GM12865 (cell line): Measurements from ENCODE around the gene TTC21B.

ENCODE experiments used
- DNase-seq: peaks from one replicate; pipeline ENCODE4 v3.0.0; 2010; ENCODE audit warnings: low read depth
- H3K4me3 ChIP-seq: 2 replicates; pipeline ENCODE4 v1.5.1; 2011; ENCODE audit warnings: mild to moderate bottlenecking, low read depth, low read length, control low read depth
- CTCF ChIP-seq: IDR thresholded peaks from 2 replicates; pipeline ENCODE4 v1.5.1; 2011; ENCODE audit warnings: low read length, control low read depth, low read depth, inconsistent platforms; ENCODE audit not compliant: insufficient read depth; ENCODE audit errors: missing control alignments

Gene TTC21B

DNA sequence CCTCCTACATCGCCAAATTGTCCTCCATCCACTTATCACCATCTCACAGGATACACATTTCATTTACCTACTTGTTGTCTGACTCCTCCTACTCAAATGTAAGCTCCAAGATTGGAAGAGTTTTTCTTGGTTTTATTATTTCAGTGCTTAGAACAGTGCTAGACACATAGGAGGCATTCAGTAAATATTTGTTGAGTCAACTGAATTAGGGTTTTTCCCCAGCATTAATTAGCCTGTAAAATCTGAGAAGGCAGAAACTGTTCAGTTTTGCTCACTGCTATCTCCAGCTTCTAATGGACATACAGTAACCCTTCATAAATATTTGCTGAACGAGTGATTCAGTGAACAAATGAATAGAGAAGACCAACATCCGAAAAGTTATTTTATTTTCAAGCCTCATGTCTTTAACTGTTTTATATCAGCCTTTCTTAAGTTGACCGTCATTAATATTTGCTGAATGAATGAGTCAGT is 800 bp downstream of the TTC21B start:
- no peak for TF ChIP-seq CTCF
- no peak for DNase-seq
- H3K4me3 ChIP-seq: peak overlapping the region; percentile 76

GRCh38 chr2:165952085-165952484 is 1.5 kb downstream of the TTC21B start:
- no peak overlapping the region for H3K4me3 ChIP-seq

GRCh38 chr2:165950438-165950837 is 3.1 kb downstream of the TTC21B start:
- no peak for DNase-seq
- H3K4me3 ChIP-seq: no peak overlapping the region
- no peak for TF ChIP-seq CTCF

More at GRCh38 chr2:165952085-165952484, 1.5 kb downstream of the TTC21B start:
- no peak for TF ChIP-seq CTCF
- DNase-seq: no peak

- TF ChIP-seq CTCF: no peak
- H3K4me3 ChIP-seq: no peak overlapping the region
- no peak for DNase-seq
Observed at GRCh38 chr2:165941827-165942226, 11.7 kb downstream of the TTC21B start.

- no peak for DNase-seq
- H3K4me3 ChIP-seq: no peak overlapping the region
- TF ChIP-seq CTCF: no peak
Observed at GRCh38 chr2:165938237-165938636, 15.3 kb downstream of the TTC21B start.

DNA sequence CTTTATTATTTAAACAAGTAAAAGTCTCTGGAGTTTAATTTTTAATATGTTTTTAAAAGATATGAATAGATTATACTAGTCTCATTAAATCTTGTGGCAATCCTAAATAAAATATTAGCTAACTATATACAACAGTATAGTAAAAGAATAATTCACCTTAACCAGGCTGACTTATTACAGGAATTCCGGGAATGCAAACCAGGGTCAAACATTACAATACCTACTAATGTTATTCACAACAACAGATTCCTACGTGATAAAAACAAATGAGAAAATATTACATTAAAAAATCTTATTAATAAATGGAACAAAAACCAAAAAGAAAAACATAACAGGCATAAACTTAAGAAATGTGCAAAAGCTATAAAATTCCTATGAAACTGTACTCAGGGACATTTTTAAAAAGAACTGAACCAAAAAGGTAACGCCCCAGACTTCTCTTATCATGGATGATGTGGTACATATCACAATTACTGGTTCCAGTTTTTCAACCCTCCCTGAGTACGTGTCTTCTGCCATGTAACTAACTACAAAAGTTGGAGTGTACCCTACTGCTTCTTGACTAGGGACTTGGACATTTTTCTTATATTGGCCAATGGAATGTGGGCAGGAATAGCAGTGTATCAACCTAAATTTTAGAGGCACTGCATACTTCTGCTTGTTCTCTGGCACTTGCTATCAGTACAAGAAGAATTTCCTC is 20.2 kb downstream of the TTC21B start:
- TF ChIP-seq CTCF: no peak
- no peak for DNase-seq
- H3K4me3 ChIP-seq: no peak overlapping the region

DNA sequence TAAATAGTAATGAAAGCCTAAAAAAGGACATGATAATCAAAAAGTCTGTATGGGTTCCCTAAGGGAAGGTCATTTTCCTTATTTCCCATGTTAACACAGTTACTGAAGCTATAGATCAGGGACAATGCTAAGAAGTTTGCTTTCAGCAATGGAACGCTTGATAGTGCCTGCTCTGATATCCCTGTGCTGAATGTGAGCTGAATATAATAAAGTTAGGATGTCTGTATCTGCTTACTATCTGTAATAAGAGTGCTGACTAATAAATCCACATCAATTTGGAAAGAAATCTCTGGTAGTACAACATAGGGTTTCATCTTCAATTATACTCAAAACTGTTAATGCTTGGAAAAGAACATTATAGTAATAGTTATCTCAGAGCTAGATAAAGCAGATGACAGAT is 25.8 kb downstream of the TTC21B start:
- H3K4me3 ChIP-seq: no peak overlapping the region

More for the DNA sequence above, 25.8 kb downstream of the TTC21B start:
- no peak for DNase-seq
- no peak for TF ChIP-seq CTCF
